ENCODE data around the gene RAB31.
"Not testable (repeated sequence)": the region's sequence is repeated elsewhere in the genome, so short reads cannot be mapped to it uniquely, and the experiment has no call there.

The RAB31 gene

GRCh38 chr18:9666548-9666947 is 41.6 kb upstream of the RAB31 start:
- DNase-seq, result no peak
- Histone ChIP-seq H3K9me3 (ENCODE audit: severe bottlenecking) (no peaks in the 10 kb centered on the region), H3K27ac (no peak overlapping the region), H3K4me3 (ENCODE audit: low read depth, low read length) (no peak overlapping the region), H3K36me3 (no peaks in the 10 kb centered on the region), H3K27me3 (ENCODE audit: insufficient read depth, low read depth, severe bottlenecking) (no peaks in the 10 kb centered on the region)
- TF ChIP-seq CTCF (IDR thresholded peaks at IDR 0.05; ENCODE audit: low read depth, low read length), result no peak

- no peak for DNase-seq
- no peaks in the 10 kb centered on the region for H3K9me3 ChIP-seq (ENCODE audit: severe bottlenecking)
- H3K4me3 ChIP-seq (ENCODE audit: low read depth, low read length), result no peak overlapping the region
- H3K36me3 ChIP-seq, result no peaks in the 10 kb centered on the region
- H3K27ac ChIP-seq, result no peak overlapping the region
- no peak for TF ChIP-seq CTCF (IDR thresholded peaks at IDR 0.05; ENCODE audit: low read depth, low read length)
- H3K27me3 ChIP-seq (ENCODE audit: insufficient read depth, low read depth, severe bottlenecking), result no peaks in the 10 kb centered on the region
These were observed 39.1 kb upstream of the RAB31 start for GRCh38 chr18:9669016-9669415.

- H3K27me3 ChIP-seq (ENCODE audit: insufficient read depth, low read depth, severe bottlenecking), result no peaks in the 10 kb centered on the region
- no peak for DNase-seq
- no peak for TF ChIP-seq CTCF (IDR thresholded peaks at IDR 0.05; ENCODE audit: low read depth, low read length)
- H3K27ac ChIP-seq, result no peak overlapping the region
- H3K4me3 ChIP-seq (ENCODE audit: low read depth, low read length), result no peak overlapping the region
- no peaks in the 10 kb centered on the region for H3K9me3 ChIP-seq (ENCODE audit: severe bottlenecking)
- no peaks in the 10 kb centered on the region for H3K36me3 ChIP-seq
These were observed 36.9 kb upstream of the RAB31 start for GRCh38 chr18:9671214-9671613.

- Histone ChIP-seq H3K36me3 (no peaks in the 10 kb centered on the region), H3K27ac (no peak overlapping the region), H3K4me3 (ENCODE audit: low read depth, low read length) (no peak overlapping the region), H3K9me3 (ENCODE audit: severe bottlenecking) (no peaks in the 10 kb centered on the region), H3K27me3 (ENCODE audit: insufficient read depth, low read depth, severe bottlenecking) (no peaks in the 10 kb centered on the region)
- peak; percentile 51 for DNase-seq
- TF ChIP-seq CTCF (IDR thresholded peaks at IDR 0.05; ENCODE audit: low read depth, low read length), result peak; percentile 44; the same call in 1 of the 2 replicates
These were observed 34.5 kb upstream of the RAB31 start for GRCh38 chr18:9673296-9674251.

DNA sequence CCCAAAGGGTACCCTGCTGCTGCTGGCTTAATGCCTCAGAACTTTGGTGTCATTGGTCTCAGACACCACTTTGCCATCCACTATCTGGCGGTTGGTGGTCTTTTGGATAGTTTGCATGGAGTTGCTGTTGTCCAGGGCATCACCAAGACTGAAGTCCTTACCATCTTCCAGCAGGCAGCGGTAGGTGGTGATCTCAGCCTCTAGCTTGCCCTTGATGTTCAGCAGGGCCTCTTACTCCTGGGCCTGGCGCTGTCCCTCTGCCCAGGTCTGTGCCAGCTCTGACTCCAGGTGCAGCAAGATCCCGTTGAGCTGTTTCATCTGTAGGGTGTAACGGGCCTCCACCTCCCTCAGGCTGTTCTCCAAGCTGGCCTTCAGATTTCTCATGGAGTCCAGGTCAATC is 29.9 kb upstream of the RAB31 start:
- H3K27me3 ChIP-seq (ENCODE audit: insufficient read depth, low read depth, severe bottlenecking); H3K4me3 ChIP-seq (ENCODE audit: low read depth, low read length); H3K36me3 ChIP-seq; H3K27ac ChIP-seq; DNase-seq; H3K9me3 ChIP-seq (ENCODE audit: severe bottlenecking): not testable (repeated sequence)

DNA sequence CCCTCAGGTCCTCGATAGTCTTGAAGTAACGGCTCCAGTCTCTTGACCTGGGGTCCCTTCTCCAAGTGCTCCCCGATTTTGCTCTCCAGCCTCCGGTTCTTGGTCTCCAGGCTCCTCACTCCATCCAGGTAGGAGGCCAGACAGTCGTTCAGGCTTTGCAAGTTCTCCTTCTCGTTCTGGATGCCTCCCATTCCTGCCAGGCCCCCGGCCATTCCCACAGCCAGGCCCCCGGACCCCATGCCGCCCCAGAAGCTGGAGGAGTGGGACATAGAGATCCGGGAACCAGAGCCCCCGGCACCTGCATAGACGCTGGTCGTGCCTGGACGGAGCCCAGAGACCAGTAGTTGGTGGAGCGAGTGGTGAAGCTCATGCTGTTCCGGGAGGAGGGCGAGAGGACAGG is 29.0 kb upstream of the RAB31 start:
- Histone ChIP-seq H3K36me3 (no peaks in the 10 kb centered on the region), H3K4me3 (ENCODE audit: low read depth, low read length) (no peak overlapping the region), H3K9me3 (ENCODE audit: severe bottlenecking) (no peaks in the 10 kb centered on the region), H3K27me3 (ENCODE audit: insufficient read depth, low read depth, severe bottlenecking) (no peaks in the 10 kb centered on the region), H3K27ac (no peak overlapping the region)
- DNase-seq, result no peak
- TF ChIP-seq CTCF (IDR thresholded peaks at IDR 0.05; ENCODE audit: low read depth, low read length), result no peak

All from WERI-Rb-1 (cell line).